PC-3 (cell line): ENCODE measurements around the gene TRAK1. TPM values are rescaled to one million over a fixed set of nuclear protein-coding genes. Genes with fewer than 3 reads are reported as not detected.

Source experiments
- ATAC-seq: fragments of 200-7000 bp; cut with Tn5 transposase; 2 replicates; pipeline ENCODE4 v1.9.1; 2020; ENCODE audit warnings: mild to moderate bottlenecking, moderate library complexity
- BruUV-seq: library from RNA; stranded (reverse); fragments of 400-500 nt; replicated peaks from 2 replicates; lab custom pipeline; 2021; lab: Mats Ljungman, UMichigan
- CTCF ChIA-PET: fragments of 300-600 bp; sonication (Branson Sonifier 250); formaldehyde crosslinking; loops from one replicate; lab custom pipeline; 2022; ENCODE audit warnings: antibody characterized with exemption; lab: Charles Lee
- POLR2A ChIA-PET: fragments of 300-600 bp; sonication (Branson Sonifier 250); formaldehyde crosslinking; loops from one replicate; lab custom pipeline; 2022; ENCODE audit warnings: antibody characterized with exemption; ENCODE audit not compliant: unreplicated experiment; lab: Charles Lee
- DNase-seq: peaks from one replicate; pipeline ENCODE4 v3.0.0-alpha.2; 2015
- H2AFZ ChIP-seq: fragments of 300-600 bp; sonication (generic); 2 replicates; pipeline ENCODE4 v1.6.0; 2016; ENCODE audit warnings: antibody characterized with exemption, low read length
- H3F3A ChIP-seq: fragments of 300-600 bp; sonication (generic); one replicate; pipeline ENCODE4 v1.6.0; 2017; ENCODE audit warnings: antibody characterized with exemption, low read length, control low read depth, mild to moderate bottlenecking; ENCODE audit not compliant: unreplicated experiment
- H3K27ac ChIP-seq: fragments of 300-600 bp; sonication (generic); 2 replicates; pipeline ENCODE4 v1.5.1; 2016; ENCODE audit warnings: mild to moderate bottlenecking, low read length
- H3K27me3 ChIP-seq: fragments of 300-600 bp; sonication (generic); 2 replicates; pipeline ENCODE4 v1.6.1; 2016; ENCODE audit warnings: low read length, mixed read lengths
- H3K36me3 ChIP-seq: fragments of 300-600 bp; sonication (generic); 2 replicates; pipeline ENCODE4 v1.6.1; 2016; ENCODE audit warnings: low read depth, mixed run types, low read length, mixed read lengths
- H3K4me1 ChIP-seq: fragments of 300-600 bp; sonication (generic); 2 replicates; pipeline ENCODE4 v1.5.1; 2016; ENCODE audit warnings: low read length; ENCODE audit not compliant: insufficient read depth
- H3K4me2 ChIP-seq: fragments of 300-600 bp; sonication (generic); 2 replicates; pipeline ENCODE4 v1.6.0; 2016; ENCODE audit warnings: low read length
- H3K4me3 ChIP-seq: fragments of 300-600 bp; sonication (generic); 2 replicates; pipeline ENCODE4 v1.5.1; 2016; ENCODE audit warnings: mild to moderate bottlenecking, low read length, mixed read lengths
- H3K79me2 ChIP-seq: fragments of 300-600 bp; sonication (generic); 2 replicates; pipeline ENCODE4 v1.6.1; 2017; ENCODE audit warnings: low read length, mixed read lengths
- H3K9ac ChIP-seq: fragments of 300-600 bp; sonication (generic); 2 replicates; pipeline ENCODE4 v1.6.0; 2016; ENCODE audit warnings: mild to moderate bottlenecking, low read length
- H3K9me2 ChIP-seq: fragments of 300-600 bp; sonication (generic); replicated peaks from 2 replicates; pipeline ENCODE4 v1.6.1; 2016; ENCODE audit warnings: mixed run types, low read length, mixed read lengths
- H3K9me3 ChIP-seq: fragments of 300-600 bp; sonication (generic); 2 replicates; pipeline ENCODE4 v1.6.1; 2016; ENCODE audit warnings: low read length, mixed read lengths
- H4K20me1 ChIP-seq: fragments of 300-600 bp; sonication (generic); 2 replicates; pipeline ENCODE4 v1.6.1; 2016; ENCODE audit warnings: low read length, mixed read lengths
- CTCF ChIP-seq: fragments of 300-600 bp; sonication (generic); conservative IDR thresholded peaks from 2 replicates; pipeline ENCODE4 v1.5.1; 2017; ENCODE audit warnings: antibody characterized with exemption, low read depth, mild to moderate bottlenecking, low read length
- EZH2 ChIP-seq: fragments of 300-600 bp; sonication (generic); IDR thresholded peaks from one replicate; pipeline ENCODE4 v1.6.1; 2017; ENCODE audit warnings: antibody characterized with exemption, mild to moderate bottlenecking, low read length; ENCODE audit not compliant: unreplicated experiment
- EZH2phosphoT487 ChIP-seq: fragments of 300-600 bp; sonication (generic); IDR thresholded peaks from 2 replicates; pipeline ENCODE4 v1.6.1; 2018; ENCODE audit warnings: mild to moderate bottlenecking, antibody characterized with exemption, low read length, borderline replicate concordance
- intact Hi-C: fragments of 100-400 bp; cut with micrococcal nuclease; formaldehyde crosslinking; loops from 2 replicates; pipeline ENCODE4 v1.9.0; 2023
- total RNA-seq: library from RNA; depleted of rRNA; stranded (reverse); fragments of >200 nt; gene quantifications from 2 replicates; pipeline ENCODE4 v1.2.3, GENCODE V29; 2014

The TRAK1 gene
- total RNA-seq, 1 experiment from 2014 or later: 23.4 TPM

- no peak overlapping the region for H2AFZ ChIP-seq
- peaks cover 42% of the 10 kb centered on the region for H3K79me2 ChIP-seq
- TF ChIP-seq EZH2 (no peak), EZH2phosphoT487 (no peak), CTCF (no peak)
- no peak for ATAC-seq
- no peaks in the 10 kb centered on the region for H3F3A ChIP-seq
- no peak overlapping the region for H3K9ac ChIP-seq
- ChIA-PET CTCF (no interaction called here), POLR2A (no interaction called here)
- DNase-seq: no peak
- no peak overlapping the region for H3K27ac ChIP-seq
- no peaks in the 10 kb centered on the region for H4K20me1 ChIP-seq
- H3K4me1 ChIP-seq: peaks cover 21% of the 10 kb centered on the region
- no peaks in the 10 kb centered on the region for H3K9me2 ChIP-seq
- no TSS peak for BruUV-seq
- H3K36me3 ChIP-seq: peaks cover 7% of the 10 kb centered on the region; the same call in 1 of the 2 replicates
- no peaks in the 10 kb centered on the region for H3K27me3 ChIP-seq
- no peak overlapping the region for H3K4me2 ChIP-seq
- no peak overlapping the region for H3K4me3 ChIP-seq
- no peaks in the 10 kb centered on the region for H3K9me3 ChIP-seq
- intact Hi-C loops: no loop called here
Observed at GRCh38 chr3:42085641-42086376, 5.3 kb upstream of the TRAK1 start.

DNA sequence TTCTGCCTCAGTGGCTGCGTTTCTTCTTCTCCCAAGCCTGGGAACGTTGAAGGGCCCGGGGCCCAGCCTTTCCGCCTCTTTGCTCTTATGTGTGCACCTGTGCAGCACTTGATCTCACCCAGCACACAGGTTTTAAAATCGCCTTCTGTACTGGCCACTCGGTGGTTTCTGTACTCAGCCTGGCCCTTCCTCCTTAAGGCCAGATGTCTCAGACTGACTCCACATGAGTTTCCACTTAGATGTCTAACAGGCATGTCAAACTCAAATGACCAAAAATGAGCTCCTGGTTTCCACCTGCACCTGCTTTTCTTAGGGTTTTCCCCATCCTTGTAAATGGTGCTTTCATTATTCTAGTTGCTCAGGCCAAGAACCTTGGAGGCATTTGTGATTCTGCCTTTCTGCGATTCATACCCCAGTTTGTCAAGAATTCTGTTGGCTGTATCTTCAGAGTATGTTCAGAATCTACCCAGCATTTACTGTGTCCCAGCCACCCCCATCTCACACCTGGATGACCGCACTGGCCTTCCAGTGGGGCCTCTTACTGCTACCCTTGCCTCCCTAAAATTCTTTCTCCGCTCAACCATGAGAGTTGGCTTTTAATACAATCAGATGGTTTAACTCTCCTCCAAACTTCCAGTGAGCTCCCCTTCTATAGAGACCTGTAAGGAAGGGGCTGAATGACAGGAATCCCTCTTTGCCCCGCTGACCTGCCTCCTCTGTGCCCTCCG, 2.2 kb upstream of the TRAK1 start:
- H3K4me3 ChIP-seq: no peak overlapping the region
- TF ChIP-seq EZH2phosphoT487: no peak
- no peak for TF ChIP-seq EZH2
- no peak for TF ChIP-seq CTCF

GRCh38 chr3:42092006-42092405, 849 bp downstream of the TRAK1 start:
- Histone ChIP-seq H2AFZ (no peak overlapping the region), H3K27ac (no peak overlapping the region), H3K9ac (no peak overlapping the region), H3K9me3 (no peaks in the 10 kb centered on the region), H3K27me3 (no peaks in the 10 kb centered on the region), H3K4me3 (no peak overlapping the region), H3K9me2 (no peaks in the 10 kb centered on the region), H3F3A (no peaks in the 10 kb centered on the region), H4K20me1 (no peaks in the 10 kb centered on the region), H3K79me2 (no peaks in the 10 kb centered on the region), H3K4me1 (0 out of 2 replicates have a peak, but pooled peaks cover 2% of the 10 kb centered on the region), H3K4me2 (no peak overlapping the region), H3K36me3 (peaks cover 7% of the 10 kb centered on the region; the same call in 1 of the 2 replicates)
- ATAC-seq: no peak
- no TSS peak for BruUV-seq
- ChIA-PET POLR2A (interaction anchor here (0.6 kb wide), 1 partner anchor 58 kb away, joined by 41 read pairs; no protein-coding TSS in a partner anchor), CTCF (no interaction called here)
- intact Hi-C loops: no loop called here
- TF ChIP-seq EZH2phosphoT487 (no peak), CTCF (no peak), EZH2 (no peak)
- DNase-seq: no peak

More for the DNA sequence above, 2.2 kb upstream of the TRAK1 start:
- CTCF ChIA-PET: no interaction called here
- Histone ChIP-seq H3K9ac (no peak overlapping the region), H4K20me1 (no peaks in the 10 kb centered on the region), H3F3A (no peaks in the 10 kb centered on the region), H3K27ac (no peak overlapping the region), H3K79me2 (peaks cover 14% of the 10 kb centered on the region), H3K9me2 (no peaks in the 10 kb centered on the region), H3K27me3 (no peaks in the 10 kb centered on the region), H3K4me2 (no peak overlapping the region), H2AFZ (no peak overlapping the region), H3K36me3 (peaks cover 7% of the 10 kb centered on the region; the same call in 1 of the 2 replicates), H3K9me3 (no peaks in the 10 kb centered on the region), H3K4me1 (peaks cover 7% of the 10 kb centered on the region)
- intact Hi-C loops: no loop called here
- no peak for ATAC-seq
- POLR2A ChIA-PET: no interaction called here
- no TSS peak for BruUV-seq
- DNase-seq: no peak
